Loucy (cell line): ENCODE results near the gene NFATC4.

Experiments used
- H2AFZ ChIP-seq: fragments of 200-600 bp; sonication (generic); 2 replicates; pipeline ENCODE4 v1.6.0; 2016; ENCODE audit warnings: antibody characterized with exemption, mild to moderate bottlenecking, low read length, moderate library complexity
- H3F3A ChIP-seq: fragments of 200-600 bp; 2 replicates; pipeline ENCODE4 v1.6.0; 2016; ENCODE audit warnings: antibody characterized with exemption, low read depth, mild to moderate bottlenecking
- H3K27me3 ChIP-seq: fragments of 200-600 bp; sonication (generic); 2 replicates; pipeline ENCODE4 v1.6.1; 2014; ENCODE audit warnings: low read length, mild to moderate bottlenecking; ENCODE audit not compliant: insufficient read depth, poor library complexity, severe bottlenecking
- H3K36me3 ChIP-seq: fragments of 200-600 bp; sonication (generic); 2 replicates; pipeline ENCODE4 v1.6.1; 2016; ENCODE audit warnings: low read length; ENCODE audit not compliant: insufficient read depth
- H3K4me1 ChIP-seq: fragments of 200-600 bp; sonication (generic); 2 replicates; pipeline ENCODE4 v1.5.1; 2014; ENCODE audit warnings: low read length, mild to moderate bottlenecking; ENCODE audit not compliant: insufficient read depth, poor library complexity, severe bottlenecking
- H3K4me2 ChIP-seq: fragments of 200-600 bp; sonication (generic); 2 replicates; pipeline ENCODE4 v1.6.0; 2014; ENCODE audit warnings: antibody characterized with exemption, low read length, low read depth, mild to moderate bottlenecking; ENCODE audit not compliant: poor library complexity, severe bottlenecking
- H3K4me3 ChIP-seq: fragments of 200-600 bp; sonication (generic); 2 replicates; pipeline ENCODE4 v1.5.1; 2014; ENCODE audit warnings: low read length, mild to moderate bottlenecking, mixed read lengths; ENCODE audit not compliant: poor library complexity, severe bottlenecking
- H3K79me2 ChIP-seq: fragments of 200-600 bp; sonication (generic); 2 replicates; pipeline ENCODE4 v1.6.1; 2014; ENCODE audit warnings: low read length; ENCODE audit not compliant: insufficient read depth
- H3K9ac ChIP-seq: fragments of 200-600 bp; sonication (generic); 2 replicates; pipeline ENCODE4 v1.6.0; 2014; ENCODE audit warnings: mild to moderate bottlenecking, low read depth, low read length, moderate library complexity; ENCODE audit not compliant: poor library complexity, severe bottlenecking
- H3K9me2 ChIP-seq: fragments of 200-600 bp; sonication (generic); replicated peaks from 2 replicates; pipeline ENCODE4 v1.6.1; 2016; ENCODE audit warnings: low read depth, low read length, mixed read lengths
- H3K9me3 ChIP-seq: fragments of 200-600 bp; sonication (generic); 2 replicates; pipeline ENCODE4 v1.6.1; 2014; ENCODE audit warnings: mild to moderate bottlenecking, antibody characterized with exemption, low read length, low read depth; ENCODE audit not compliant: insufficient read depth
- H4K20me1 ChIP-seq: fragments of 200-600 bp; sonication (generic); 2 replicates; pipeline ENCODE4 v1.6.0; 2014; ENCODE audit warnings: antibody characterized with exemption, low read length, mild to moderate bottlenecking; ENCODE audit not compliant: insufficient read depth, poor library complexity, severe bottlenecking
- EZH2phosphoT487 ChIP-seq: fragments of 200-600 bp; IDR thresholded peaks from 2 replicates; pipeline ENCODE4 v1.6.1; 2018; ENCODE audit warnings: antibody characterized with exemption, mild to moderate bottlenecking, moderate library complexity, borderline replicate concordance
- TF ChIP-seq, protein P1 (sequence below): fragments of 200-600 bp; sonication (generic); conservative IDR thresholded peaks from 2 replicates; pipeline ENCODE4 v1.5.1; 2014; ENCODE audit warnings: mild to moderate bottlenecking, antibody characterized with exemption, low read length

NFATC4 gene

DNA sequence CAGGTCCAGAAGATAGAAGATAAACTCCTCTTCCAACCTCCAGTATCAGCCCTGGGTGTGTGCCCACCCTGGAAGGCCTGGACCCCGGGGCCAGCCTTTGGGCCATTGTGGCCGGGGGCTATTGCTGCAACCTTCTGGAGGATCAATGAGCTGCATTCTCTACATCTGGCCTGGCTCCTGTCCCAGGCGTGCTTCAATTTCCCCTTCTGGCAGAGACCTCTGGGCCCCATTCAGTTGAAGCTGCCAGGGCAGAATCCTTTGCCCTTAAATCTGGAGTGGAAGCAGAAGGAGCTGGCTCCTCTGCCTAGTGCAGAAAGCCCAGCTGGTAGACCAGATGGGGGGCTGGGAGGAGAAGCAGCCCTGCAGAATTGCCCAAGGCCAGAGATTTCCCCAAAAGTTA is 40.8 kb downstream of the NFATC4 start:
- Histone ChIP-seq H3K9me3 (no peaks in the 10 kb centered on the region), H3K4me2 (no peak overlapping the region)

DNA sequence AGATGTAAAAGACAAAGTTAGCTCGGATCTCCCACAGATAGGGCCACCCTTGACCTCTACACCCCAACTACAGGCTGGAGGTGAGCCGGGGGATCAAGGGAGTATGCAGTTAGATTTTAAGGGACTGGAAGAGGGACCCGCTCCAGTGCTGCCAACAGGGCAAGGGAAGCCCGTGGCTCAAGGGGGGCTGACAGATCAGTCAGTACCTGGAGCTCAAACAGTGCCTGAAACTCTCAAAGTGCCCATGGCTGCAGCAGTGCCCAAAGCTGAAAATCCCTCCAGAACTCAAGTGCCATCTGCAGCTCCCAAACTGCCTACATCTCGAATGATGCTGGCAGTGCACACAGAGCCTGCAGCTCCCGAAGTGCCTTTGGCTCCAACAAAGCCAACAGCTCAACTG is 41.2 kb downstream of the NFATC4 start:
- Histone ChIP-seq H2AFZ (no peak overlapping the region), H3K4me1 (peaks cover 15% of the 10 kb centered on the region)

More for the DNA sequence above, 40.8 kb downstream of the NFATC4 start:
- peaks cover 27% of the 10 kb centered on the region; the same call in 1 of the 2 replicates for H3K36me3 ChIP-seq
- H3K9me2 ChIP-seq: no peaks in the 10 kb centered on the region
- no peaks in the 10 kb centered on the region for H3K27me3 ChIP-seq
- peaks cover 19% of the 10 kb centered on the region for H3K4me1 ChIP-seq
- no peak overlapping the region for H3K9ac ChIP-seq
- peaks cover 17% of the 10 kb centered on the region for H3K79me2 ChIP-seq
- H4K20me1 ChIP-seq: no peaks in the 10 kb centered on the region
- TF ChIP-seq, protein P1, sequence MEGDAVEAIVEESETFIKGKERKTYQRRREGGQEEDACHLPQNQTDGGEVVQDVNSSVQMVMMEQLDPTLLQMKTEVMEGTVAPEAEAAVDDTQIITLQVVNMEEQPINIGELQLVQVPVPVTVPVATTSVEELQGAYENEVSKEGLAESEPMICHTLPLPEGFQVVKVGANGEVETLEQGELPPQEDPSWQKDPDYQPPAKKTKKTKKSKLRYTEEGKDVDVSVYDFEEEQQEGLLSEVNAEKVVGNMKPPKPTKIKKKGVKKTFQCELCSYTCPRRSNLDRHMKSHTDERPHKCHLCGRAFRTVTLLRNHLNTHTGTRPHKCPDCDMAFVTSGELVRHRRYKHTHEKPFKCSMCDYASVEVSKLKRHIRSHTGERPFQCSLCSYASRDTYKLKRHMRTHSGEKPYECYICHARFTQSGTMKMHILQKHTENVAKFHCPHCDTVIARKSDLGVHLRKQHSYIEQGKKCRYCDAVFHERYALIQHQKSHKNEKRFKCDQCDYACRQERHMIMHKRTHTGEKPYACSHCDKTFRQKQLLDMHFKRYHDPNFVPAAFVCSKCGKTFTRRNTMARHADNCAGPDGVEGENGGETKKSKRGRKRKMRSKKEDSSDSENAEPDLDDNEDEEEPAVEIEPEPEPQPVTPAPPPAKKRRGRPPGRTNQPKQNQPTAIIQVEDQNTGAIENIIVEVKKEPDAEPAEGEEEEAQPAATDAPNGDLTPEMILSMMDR: no peak
- TF ChIP-seq EZH2phosphoT487: no peak
- no peaks in the 10 kb centered on the region for H3F3A ChIP-seq
- no peak overlapping the region for H3K4me3 ChIP-seq
- H2AFZ ChIP-seq: no peak overlapping the region

DNA sequence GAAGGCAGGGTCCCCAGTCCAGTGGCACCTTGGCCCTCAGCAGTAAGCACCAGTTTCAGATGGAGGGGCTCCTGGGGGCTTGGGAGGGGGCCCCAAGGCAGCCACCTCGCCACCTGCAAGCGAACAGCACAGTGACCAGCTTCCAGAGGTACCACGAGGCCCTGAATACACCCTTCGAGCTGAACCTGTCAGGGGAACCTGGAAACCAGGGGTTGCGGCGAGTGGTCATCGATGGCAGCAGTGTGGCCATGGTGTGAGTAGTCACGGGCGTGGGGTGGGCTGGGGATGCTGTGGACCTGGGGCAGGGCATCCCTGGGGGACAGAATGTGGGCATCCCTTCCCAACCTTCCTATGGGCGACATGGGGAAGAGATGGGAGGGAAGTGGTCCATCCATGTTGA is 42.0 kb downstream of the NFATC4 start:
- Histone ChIP-seq H3K4me1 (peaks cover 7% of the 10 kb centered on the region), H3K36me3 (peaks cover 35% of the 10 kb centered on the region; the same call in 1 of the 2 replicates), H3K27me3 (no peaks in the 10 kb centered on the region), H3F3A (no peaks in the 10 kb centered on the region), H2AFZ (no peak overlapping the region), H3K9me2 (no peaks in the 10 kb centered on the region), H3K9me3 (no peaks in the 10 kb centered on the region), H3K9ac (no peak overlapping the region), H3K4me2 (no peak overlapping the region), H3K4me3 (no peak overlapping the region), H3K79me2 (peaks cover 5% of the 10 kb centered on the region; the same call in 1 of the 2 replicates), H4K20me1 (no peaks in the 10 kb centered on the region)
- TF ChIP-seq, protein P1: no peak
- TF ChIP-seq EZH2phosphoT487: no peak

More for the DNA sequence above, 41.2 kb downstream of the NFATC4 start:
- Histone ChIP-seq H3K9me2 (no peaks in the 10 kb centered on the region), H3K79me2 (peaks cover 13% of the 10 kb centered on the region), H3K27me3 (no peaks in the 10 kb centered on the region), H3K9me3 (no peaks in the 10 kb centered on the region), H4K20me1 (no peaks in the 10 kb centered on the region), H3K4me2 (no peak overlapping the region), H3K4me3 (no peak overlapping the region), H3K36me3 (peaks cover 31% of the 10 kb centered on the region; the same call in 1 of the 2 replicates), H3F3A (no peaks in the 10 kb centered on the region), H3K9ac (no peak overlapping the region)
- no peak for TF ChIP-seq EZH2phosphoT487
- TF ChIP-seq, protein P1: no peak
